Caco-2 (cell line): ENCODE measurements around the gene PPP1R27. TPM values are rescaled to one million over a fixed set of nuclear protein-coding genes. Genes with fewer than 3 reads are reported as not detected.

Experiments used
- BruUV-seq: library from RNA; stranded (reverse); fragments of 400-500 nt; replicated peaks from 2 replicates; lab custom pipeline; 2021; lab: Mats Ljungman, UMichigan
- CTCF ChIA-PET: fragments of 300-600 bp; sonication (Branson Sonifier 250); formaldehyde crosslinking; loops from one replicate; lab custom pipeline; 2022; ENCODE audit warnings: antibody characterized with exemption; lab: Charles Lee
- POLR2A ChIA-PET: fragments of 300-600 bp; sonication (Branson Sonifier 250); formaldehyde crosslinking; loops from one replicate; lab custom pipeline; 2022; ENCODE audit warnings: antibody characterized with exemption; lab: Charles Lee
- DNase-seq, 2 experiments: peaks; one replicate each; pipeline versions ENCODE4 v3.0.0 to v3.0.0-alpha.2; 2020 to 2022
- H3K27me3 ChIP-seq: replicated peaks from 2 replicates; pipeline ENCODE4 v1.6.0; 2011; ENCODE audit warnings: low read length; ENCODE audit not compliant: control insufficient read depth, insufficient read depth
- H3K36me3 ChIP-seq: 2 replicates; pipeline ENCODE4 v1.5.1; 2011; ENCODE audit warnings: low read length; ENCODE audit not compliant: control insufficient read depth, insufficient read depth
- H3K4me1 ChIP-seq: fragments of 250-450 bp; sonication (Bioruptor Pico); 2 replicates; pipeline ENCODE4 v1.5.1; 2020; ENCODE audit warnings: mild to moderate bottlenecking
- H3K4me3 ChIP-seq: 2 replicates; pipeline ENCODE4 v1.5.1; 2011; ENCODE audit warnings: low read depth, mild to moderate bottlenecking, control low read depth, low read length
- H3K9me3 ChIP-seq: fragments of 250-450 bp; sonication (Bioruptor Pico); 2 replicates; pipeline ENCODE4 v1.5.1; 2020; ENCODE audit warnings: mild to moderate bottlenecking, moderate library complexity
- H3K27ac Mint-ChIP-seq: one replicate; pipeline ENCODE4 v1.8.0; 2022; ENCODE audit warnings: mixed read lengths; ENCODE audit not compliant: unreplicated experiment
- H3K27me3 Mint-ChIP-seq: one replicate; pipeline ENCODE4 v1.8.0; 2022; ENCODE audit warnings: mixed read lengths; ENCODE audit not compliant: insufficient read depth, unreplicated experiment
- H3K36me3 Mint-ChIP-seq: one replicate; pipeline ENCODE4 v1.8.0; 2022; ENCODE audit warnings: mild to moderate bottlenecking, mixed read lengths; ENCODE audit not compliant: insufficient read depth, unreplicated experiment
- H3K4me1 Mint-ChIP-seq: one replicate; pipeline ENCODE4 v1.8.0; 2022; ENCODE audit warnings: low read depth, mixed read lengths; ENCODE audit not compliant: unreplicated experiment
- H3K4me3 Mint-ChIP-seq: one replicate; pipeline ENCODE4 v1.8.0; 2022; ENCODE audit warnings: mild to moderate bottlenecking, moderate library complexity, mixed read lengths; ENCODE audit not compliant: unreplicated experiment
- H3K9me3 Mint-ChIP-seq: one replicate; pipeline ENCODE4 v1.8.0; 2022; ENCODE audit warnings: mixed read lengths; ENCODE audit not compliant: unreplicated experiment
- CTCF ChIP-seq, 2 experiments: fragments of 200-600 bp in 1 of 2; IDR thresholded peaks; 1 replicate in 1 of 2; 2 replicates in 1 of 2; pipeline versions ENCODE4 v1.5.1 to v1.8.0; 2011 to 2022; ENCODE audit warnings: antibody characterized with exemption in 1 of 2, control low read depth in 1 of 2, inconsistent platforms in 1 of 2, low read depth in 1 of 2, low read length in 1 of 2, mild to moderate bottlenecking in 1 of 2, moderate library complexity in 1 of 2; ENCODE audit not compliant: insufficient read depth in 1 of 2, severe bottlenecking in 1 of 2, unreplicated experiment in 1 of 2
- intact Hi-C: fragments of 100-400 bp; cut with micrococcal nuclease; formaldehyde crosslinking; loops from one replicate; pipeline ENCODE4 v1.10.0; 2022; ENCODE audit not compliant: unreplicated experiment
- total RNA-seq: library from RNA; stranded (reverse); gene quantifications from 2 replicates; pipeline ENCODE4 v1.2.3, GENCODE V29; 2022

PPP1R27 gene
- total RNA-seq, 1 experiment from 2014 or later: 0.93 TPM

DNA sequence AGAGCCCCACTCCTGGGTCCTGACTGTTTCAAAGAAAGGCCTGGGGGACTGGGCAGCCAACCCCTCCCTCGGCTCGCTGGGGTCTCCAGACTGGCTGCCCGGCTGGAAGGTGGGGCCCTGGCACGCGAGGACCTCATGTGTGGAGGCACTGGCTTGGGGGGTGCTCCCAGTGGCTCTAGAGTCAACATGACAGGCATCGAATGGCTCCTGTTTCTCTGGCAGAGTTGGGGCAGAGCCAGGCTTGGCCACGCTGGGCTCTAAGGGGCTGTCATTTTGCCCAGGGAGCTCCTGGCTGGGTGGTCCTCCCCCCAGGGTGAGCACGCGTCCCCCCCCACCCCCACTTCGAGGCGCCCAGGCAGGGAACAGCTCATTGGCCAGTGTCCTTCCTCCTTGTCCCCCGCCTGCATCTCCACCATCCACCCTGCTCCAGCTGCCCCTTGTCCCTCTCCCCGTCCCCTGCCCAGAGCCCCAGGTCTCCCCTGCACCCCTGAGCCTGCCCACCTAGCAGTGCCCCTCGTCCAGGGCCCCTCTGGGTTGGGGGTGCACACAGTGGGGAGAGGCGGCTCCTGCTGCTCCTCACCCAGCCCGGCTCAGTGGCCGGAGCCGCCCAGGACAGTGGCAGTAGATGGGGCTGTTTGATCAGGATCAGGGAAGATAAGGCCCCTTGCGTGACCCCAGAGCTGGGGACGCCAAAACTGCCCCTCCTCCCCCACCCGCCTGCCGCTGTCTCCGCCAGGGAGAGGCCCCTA is 28.2 kb downstream of the PPP1R27 start:
- Histone ChIP-seq H3K4me3 (no peak overlapping the region), H3K27me3 (no peaks in the 10 kb centered on the region), H3K36me3 (no peaks in the 10 kb centered on the region), H3K9me3 (no peaks in the 10 kb centered on the region), H3K4me1 (peaks cover 14% of the 10 kb centered on the region)
- H3K36me3 Mint-ChIP-seq: peaks cover 8% of the 10 kb centered on the region
- DNase-seq: peak; percentile 65 to 68
- no peak overlapping the region for H3K4me3 Mint-ChIP-seq
- H3K9me3 Mint-ChIP-seq: peaks cover 6% of the 10 kb centered on the region
- peaks cover 7% of the 10 kb centered on the region for H3K4me1 Mint-ChIP-seq
- H3K27me3 Mint-ChIP-seq: peaks cover 22% of the 10 kb centered on the region
- TF ChIP-seq CTCF (IDR thresholded peaks at IDR 0.05; ENCODE audit: insufficient read depth in 1 of 2, low read depth in 1 of 2, low read length in 1 of 2, severe bottlenecking in 1 of 2, unreplicated experiment in 1 of 2): peak in 1 of 2 experiments; percentile 15
- intact Hi-C loops: no loop called here
- ChIA-PET POLR2A (interaction anchor here (0.5 kb wide), 1 partner anchor 213 kb away, joined by 10 read pairs; no protein-coding TSS in a partner anchor), CTCF (interaction anchor here (0.6 to 1.6 kb wide), 8 partner anchors 19 to 121 kb away, joined by 3 to 7 read pairs (median 4); partner anchors contain the start of genes MAFG and MCRIP1)
- BruUV-seq: no TSS peak
- no peak overlapping the region for H3K27ac Mint-ChIP-seq

DNA sequence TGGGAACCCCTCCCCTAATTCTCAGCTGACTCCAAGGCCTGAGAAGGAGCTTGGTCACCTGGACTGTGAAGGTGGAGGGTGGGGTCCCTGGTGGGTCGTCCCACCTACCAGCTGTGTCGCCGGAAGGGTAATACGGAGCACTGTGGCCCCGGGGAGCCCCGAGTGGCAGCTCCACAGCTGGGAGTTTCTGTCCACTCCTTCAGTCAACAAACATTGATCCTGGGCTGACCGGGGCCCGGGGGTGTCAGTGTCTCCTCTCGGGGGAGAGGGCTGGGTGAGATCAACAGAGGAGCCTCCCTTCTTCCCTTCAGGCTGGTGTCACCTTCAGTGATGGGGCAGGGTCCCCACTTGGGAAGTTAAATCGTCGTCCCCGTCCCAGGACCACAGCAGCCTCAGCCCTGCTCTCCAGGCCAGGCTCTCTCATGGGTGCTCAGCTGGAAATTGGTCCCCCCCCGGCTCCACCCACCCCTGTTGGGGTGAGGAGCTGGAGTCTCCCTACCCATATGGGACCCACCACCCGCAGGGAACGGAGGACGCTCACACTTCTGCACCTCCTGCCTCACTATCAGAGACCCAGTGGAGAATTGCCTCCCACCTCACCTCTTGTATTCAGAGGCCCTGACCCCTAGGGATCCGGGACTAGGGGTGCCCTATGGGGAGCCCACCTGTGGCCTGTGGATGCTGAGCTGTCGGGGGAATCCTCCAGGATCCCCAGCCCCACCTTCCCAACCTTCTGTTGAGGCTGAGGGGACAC is 29.0 kb downstream of the PPP1R27 start:
- intact Hi-C loops: no loop called here
- TF ChIP-seq CTCF (IDR thresholded peaks at IDR 0.05; ENCODE audit: insufficient read depth in 1 of 2, low read depth in 1 of 2, low read length in 1 of 2, severe bottlenecking in 1 of 2, unreplicated experiment in 1 of 2): no peak
- Mint-ChIP-seq H3K36me3 (peaks cover 8% of the 10 kb centered on the region), H3K27me3 (peaks cover 22% of the 10 kb centered on the region), H3K4me1 (peaks cover 7% of the 10 kb centered on the region), H3K27ac (no peak overlapping the region), H3K9me3 (peaks cover 6% of the 10 kb centered on the region), H3K4me3 (no peak overlapping the region)
- ChIA-PET POLR2A (interaction anchor here (0.5 kb wide), 1 partner anchor 214 kb away, joined by 10 read pairs; no protein-coding TSS in a partner anchor), CTCF (interaction anchor here (0.6 to 1.6 kb wide), 4 partner anchors 11 to 71 kb away, joined by 3 to 7 read pairs (median 4); no protein-coding TSS in a partner anchor)
- Histone ChIP-seq H3K27me3 (no peaks in the 10 kb centered on the region), H3K9me3 (no peaks in the 10 kb centered on the region), H3K4me1 (peaks cover 14% of the 10 kb centered on the region), H3K36me3 (no peaks in the 10 kb centered on the region), H3K4me3 (no peak overlapping the region)
- no TSS peak for BruUV-seq
- DNase-seq: no peak
